SH-SY5Y (cell line): ENCODE data around the gene GDI1.

Experiments
- GATA2 ChIP-seq: IDR thresholded peaks from 2 replicates; pipeline ENCODE4 v1.6.1; 2011; ENCODE audit warnings: mild to moderate bottlenecking, low read depth, low read length
- GATA3 ChIP-seq: IDR thresholded peaks from 2 replicates; pipeline ENCODE4 v1.6.1; 2011; ENCODE audit warnings: low read depth, mild to moderate bottlenecking, low read length, moderate library complexity

DNA sequence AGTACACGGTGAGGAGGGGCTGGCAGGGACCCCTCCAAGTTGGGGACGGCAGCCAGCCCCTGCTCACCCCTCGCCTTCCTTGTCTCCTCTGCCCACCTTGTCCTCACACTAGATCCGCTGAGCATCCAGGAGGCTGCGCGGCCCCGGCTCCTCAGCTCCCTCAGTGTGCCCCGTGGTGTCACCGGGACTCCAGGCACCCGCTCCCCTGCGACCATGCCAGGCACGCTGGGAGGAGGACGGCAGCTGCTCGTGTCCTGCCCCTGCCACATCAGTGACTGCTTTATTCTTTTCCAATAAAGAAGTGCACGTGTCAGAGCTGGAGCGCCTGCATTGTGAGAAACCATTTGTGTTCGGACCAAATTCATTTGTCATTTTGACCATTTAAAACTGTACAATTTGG lies 13.4 kb downstream of the GDI1 start:
- TF ChIP-seq GATA2 (no peak), GATA3 (no peak)
